BE2C (cell line): ENCODE results near the gene RIC8A.

Experiments used
- DNase-seq: peaks from one replicate; pipeline ENCODE4 v3.0.0-alpha.2; 2020
- H3K27me3 ChIP-seq: fragments of 250-450 bp; sonication (Bioruptor Pico); 2 replicates; pipeline ENCODE4 v1.5.1; 2020; ENCODE audit warnings: mild to moderate bottlenecking
- H3K36me3 ChIP-seq: fragments of 250-450 bp; sonication (Bioruptor Pico); 2 replicates; pipeline ENCODE4 v1.5.1; 2020; ENCODE audit warnings: mild to moderate bottlenecking
- H3K4me1 ChIP-seq: fragments of 250-450 bp; sonication (Bioruptor Pico); 2 replicates; pipeline ENCODE4 v1.5.1; 2020
- H3K4me3 ChIP-seq: 2 replicates; pipeline ENCODE4 v1.5.1; 2011; ENCODE audit warnings: low read depth, low read length
- H3K9me3 ChIP-seq: fragments of 250-450 bp; sonication (Bioruptor Pico); 2 replicates; pipeline ENCODE4 v1.5.1; 2020
- TF ChIP-seq, protein P1 (sequence below): IDR thresholded peaks from 2 replicates; pipeline ENCODE4 v1.5.1; 2012; ENCODE audit warnings: mild to moderate bottlenecking, low read depth, low read length

The RIC8A gene

GRCh38 chr11:223026-223789, 15.7 kb downstream of the RIC8A start:
- Histone ChIP-seq H3K36me3 (no peaks in the 10 kb centered on the region), H3K27me3 (no peaks in the 10 kb centered on the region), H3K9me3 (no peaks in the 10 kb centered on the region), H3K4me3 (no peak overlapping the region), H3K4me1 (no peaks in the 10 kb centered on the region)
- no peak for DNase-seq
- TF ChIP-seq, protein P1, sequence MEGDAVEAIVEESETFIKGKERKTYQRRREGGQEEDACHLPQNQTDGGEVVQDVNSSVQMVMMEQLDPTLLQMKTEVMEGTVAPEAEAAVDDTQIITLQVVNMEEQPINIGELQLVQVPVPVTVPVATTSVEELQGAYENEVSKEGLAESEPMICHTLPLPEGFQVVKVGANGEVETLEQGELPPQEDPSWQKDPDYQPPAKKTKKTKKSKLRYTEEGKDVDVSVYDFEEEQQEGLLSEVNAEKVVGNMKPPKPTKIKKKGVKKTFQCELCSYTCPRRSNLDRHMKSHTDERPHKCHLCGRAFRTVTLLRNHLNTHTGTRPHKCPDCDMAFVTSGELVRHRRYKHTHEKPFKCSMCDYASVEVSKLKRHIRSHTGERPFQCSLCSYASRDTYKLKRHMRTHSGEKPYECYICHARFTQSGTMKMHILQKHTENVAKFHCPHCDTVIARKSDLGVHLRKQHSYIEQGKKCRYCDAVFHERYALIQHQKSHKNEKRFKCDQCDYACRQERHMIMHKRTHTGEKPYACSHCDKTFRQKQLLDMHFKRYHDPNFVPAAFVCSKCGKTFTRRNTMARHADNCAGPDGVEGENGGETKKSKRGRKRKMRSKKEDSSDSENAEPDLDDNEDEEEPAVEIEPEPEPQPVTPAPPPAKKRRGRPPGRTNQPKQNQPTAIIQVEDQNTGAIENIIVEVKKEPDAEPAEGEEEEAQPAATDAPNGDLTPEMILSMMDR, result no peak

DNA sequence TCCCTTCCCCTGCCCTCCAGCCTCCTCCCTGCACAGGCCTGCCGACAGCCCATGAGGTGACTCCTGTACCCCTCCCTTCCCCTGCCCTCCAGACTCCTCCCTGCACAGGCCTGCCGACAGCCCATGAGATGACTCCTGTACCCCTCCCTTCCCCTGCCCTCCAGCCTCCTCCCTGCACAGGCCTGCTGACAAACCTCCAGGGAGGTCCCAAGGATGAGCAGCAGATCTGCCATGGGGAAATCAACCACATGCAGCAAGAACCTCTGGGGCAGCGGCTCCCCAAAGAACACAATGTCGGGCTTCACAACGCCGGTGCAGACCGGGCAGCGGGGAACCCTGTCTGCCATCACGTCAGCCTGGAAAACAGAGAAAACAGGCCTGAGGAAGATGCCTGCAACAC, 16.4 kb downstream of the RIC8A start:
- Histone ChIP-seq H3K36me3 (no peaks in the 10 kb centered on the region), H3K4me1 (no peaks in the 10 kb centered on the region), H3K9me3 (no peaks in the 10 kb centered on the region), H3K4me3 (no peak overlapping the region), H3K27me3 (no peaks in the 10 kb centered on the region)
- no peak for DNase-seq
- TF ChIP-seq, protein P1, result no peak

- Histone ChIP-seq H3K4me1 (no peaks in the 10 kb centered on the region), H3K36me3 (no peaks in the 10 kb centered on the region), H3K27me3 (no peaks in the 10 kb centered on the region), H3K9me3 (no peaks in the 10 kb centered on the region), H3K4me3 (no peak overlapping the region)
- no peak for DNase-seq
- TF ChIP-seq, protein P1, result no peak
These were observed 16.9 kb downstream of the RIC8A start for GRCh38 chr11:224424-224823.

DNA sequence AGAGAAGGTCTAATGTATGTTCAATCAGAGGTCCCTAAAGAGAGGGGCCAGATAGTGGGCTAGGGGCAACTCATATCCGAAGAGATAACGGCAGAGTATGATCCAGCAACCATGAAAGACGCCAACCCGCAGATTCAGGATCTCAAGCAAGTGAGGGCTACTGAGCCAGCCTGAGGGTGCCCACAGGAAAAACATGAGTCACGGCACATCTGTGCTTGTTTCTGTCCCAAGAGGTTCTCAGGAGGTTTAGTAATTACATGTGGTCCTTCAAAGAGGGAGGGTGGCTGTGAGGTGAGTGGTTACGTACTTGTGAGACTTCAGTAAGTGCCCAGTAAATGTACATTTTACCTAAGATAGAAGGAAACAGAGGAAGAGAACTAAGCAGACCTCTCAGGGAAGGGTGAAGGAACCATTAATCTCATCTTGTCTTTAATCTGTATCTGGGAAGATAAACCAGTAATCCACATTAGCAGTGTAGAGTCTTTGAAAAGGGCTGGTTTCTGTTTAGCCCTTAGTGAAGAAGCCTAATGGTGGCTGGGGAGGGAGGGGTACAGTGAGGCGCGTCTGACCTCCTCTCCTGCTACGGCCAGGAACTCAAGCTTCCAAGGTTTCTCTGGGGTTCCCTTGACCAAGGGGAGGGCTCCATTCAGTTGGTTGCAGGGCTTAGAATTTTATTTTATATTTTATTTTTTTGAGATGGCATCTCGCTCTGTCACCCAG, 18.4 kb downstream of the RIC8A start:
- no peak overlapping the region for H3K4me3 ChIP-seq
- DNase-seq, result no peak
- TF ChIP-seq, protein P1, result no peak

DNA sequence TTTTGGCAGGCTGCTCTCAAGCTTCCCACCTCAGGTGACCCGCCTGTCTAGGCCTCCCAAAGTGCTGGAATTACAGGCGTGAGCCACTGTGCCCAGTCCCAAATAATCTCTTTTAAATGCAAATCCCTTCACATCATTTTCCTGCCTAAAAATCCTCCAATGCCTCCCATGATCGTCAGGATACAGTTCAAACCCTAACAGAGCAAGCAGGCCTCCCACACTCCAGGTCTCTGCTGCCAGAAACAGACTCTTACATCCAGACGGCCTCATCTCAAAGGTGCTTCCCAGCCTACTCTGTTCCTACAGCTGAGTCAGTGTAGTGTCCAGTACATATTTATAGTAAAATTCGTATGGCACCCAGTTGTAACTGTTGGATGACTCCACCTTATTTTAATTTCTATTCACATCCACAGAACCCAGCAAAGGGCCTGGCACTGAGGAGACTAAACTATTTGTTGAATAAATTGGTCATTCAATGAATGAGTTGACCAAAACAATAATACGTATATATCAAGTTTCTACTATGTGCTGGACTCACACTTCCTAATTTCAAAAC, 20.4 kb downstream of the RIC8A start:
- Histone ChIP-seq H3K36me3 (no peaks in the 10 kb centered on the region), H3K9me3 (no peaks in the 10 kb centered on the region), H3K4me1 (no peaks in the 10 kb centered on the region), H3K4me3 (no peak overlapping the region), H3K27me3 (no peaks in the 10 kb centered on the region)
- TF ChIP-seq, protein P1, result no peak
- no peak for DNase-seq

More for the DNA sequence above, 18.4 kb downstream of the RIC8A start:
- Histone ChIP-seq H3K9me3 (no peaks in the 10 kb centered on the region), H3K4me1 (no peaks in the 10 kb centered on the region), H3K27me3 (no peaks in the 10 kb centered on the region), H3K36me3 (no peaks in the 10 kb centered on the region)

DNA sequence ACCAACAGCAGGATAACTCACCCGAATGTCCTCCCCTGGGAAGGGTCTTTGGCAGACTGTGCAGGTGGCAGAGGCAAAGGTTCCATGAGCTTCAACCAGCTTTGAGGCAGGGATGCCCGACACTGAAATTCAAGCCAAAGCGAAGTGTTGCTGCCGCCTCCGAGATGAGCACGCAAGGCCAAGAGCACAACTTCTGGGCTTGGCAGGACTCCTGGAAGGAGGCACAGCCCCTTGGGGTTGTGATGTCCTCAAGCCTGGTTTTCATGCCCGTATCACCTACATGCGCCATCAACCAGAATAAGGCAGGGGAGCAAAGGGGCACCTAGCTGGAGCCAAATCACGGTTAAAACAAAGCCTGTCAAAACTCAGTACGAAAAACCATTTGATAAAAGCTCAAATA, 22.9 kb downstream of the RIC8A start:
- Histone ChIP-seq H3K4me3 (no peak overlapping the region), H3K4me1 (no peaks in the 10 kb centered on the region), H3K36me3 (no peaks in the 10 kb centered on the region), H3K9me3 (no peaks in the 10 kb centered on the region), H3K27me3 (no peaks in the 10 kb centered on the region)
- DNase-seq, result no peak
- TF ChIP-seq, protein P1, result no peak
